BJ (cell line): ENCODE data around the gene ANKS3. TPM values are rescaled to one million over a fixed set of nuclear protein-coding genes. Genes with fewer than 3 reads are reported as not detected.

Experiments used
- CTCF ChIA-PET: fragments of 350-600 bp; formaldehyde crosslinking; extraction: SDS; loops from one replicate; lab custom pipeline; 2021; ENCODE audit warnings: antibody characterized with exemption, inconsistent platforms; lab: Yijun Ruan, JAX
- POLR2A ChIA-PET: fragments of 300-600 bp; sonication (Branson Sonifier 250); formaldehyde crosslinking; extraction: SDS; loops from one replicate; lab custom pipeline; 2021; ENCODE audit warnings: antibody characterized with exemption; lab: Charles Lee
- DNase-seq: peaks from one replicate; pipeline ENCODE4 v3.0.0-alpha.2; 2011; ENCODE audit warnings: low read depth
- H3K27me3 ChIP-seq: 2 replicates; pipeline ENCODE4 v1.6.0; 2011; ENCODE audit warnings: low read length; ENCODE audit not compliant: control insufficient read depth, insufficient read depth
- H3K36me3 ChIP-seq: 2 replicates; pipeline ENCODE4 v1.5.1; 2011; ENCODE audit warnings: low read length; ENCODE audit not compliant: control insufficient read depth, insufficient read depth
- H3K4me3 ChIP-seq: 2 replicates; pipeline ENCODE4 v1.5.1; 2011; ENCODE audit warnings: low read depth, mild to moderate bottlenecking, control low read depth, low read length
- CTCF ChIP-seq: IDR thresholded peaks from 2 replicates; pipeline ENCODE4 v1.5.1; 2011; ENCODE audit warnings: low read depth, mild to moderate bottlenecking, control low read depth, inconsistent platforms, low read length, moderate library complexity; ENCODE audit not compliant: insufficient read depth
- polyA plus RNA-seq: library from polyadenylated mRNA; depleted of rRNA; stranded (reverse); fragments of >200 nt; gene quantifications from 2 replicates; pipeline ENCODE4 v1.2.3, GENCODE V29; 2011

ANKS3 gene
- polyA plus RNA-seq, 1 experiment, result 23.7 TPM

DNA sequence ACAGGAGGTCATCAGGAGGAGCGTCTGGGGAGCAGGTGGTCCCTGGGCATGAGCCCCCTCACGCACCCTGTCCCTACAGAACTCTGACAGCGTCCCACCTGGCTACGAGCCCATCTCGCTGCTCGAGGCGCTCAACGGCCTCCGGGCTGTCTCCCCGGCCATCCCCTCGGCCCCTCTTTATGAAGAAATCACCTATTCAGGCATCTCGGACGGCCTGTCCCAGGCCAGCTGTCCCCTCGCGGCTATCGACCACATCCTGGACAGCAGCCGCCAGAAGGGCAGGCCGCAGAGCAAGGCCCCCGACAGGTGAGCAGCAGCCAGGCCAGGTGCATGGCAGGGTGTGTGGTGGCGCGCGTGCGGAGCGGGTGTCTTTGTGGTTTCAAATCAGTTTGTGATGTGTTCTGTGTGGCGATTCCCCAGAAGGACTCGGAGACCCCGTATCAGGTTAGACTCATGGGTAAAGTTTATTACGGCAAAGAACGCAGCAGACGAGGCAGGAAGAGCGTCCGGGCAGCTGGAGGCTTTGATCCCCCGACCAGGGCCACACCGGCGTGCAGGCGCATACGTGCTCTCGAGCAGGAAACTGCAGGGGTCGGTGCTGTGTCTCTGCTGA, 52.5 kb downstream of the ANKS3 start:
- ChIA-PET POLR2A (no interaction called here), CTCF (interaction anchor here (0.6 kb wide), 1 partner anchor 553 kb away, joined by 4 read pairs; no protein-coding TSS in a partner anchor)
- Histone ChIP-seq H3K27me3 (no peaks in the 10 kb centered on the region), H3K36me3 (peaks cover 39% of the 10 kb centered on the region), H3K4me3 (no peak overlapping the region)
- no peak for TF ChIP-seq CTCF
- DNase-seq, result no peak

- POLR2A ChIA-PET, result no interaction called here
- Histone ChIP-seq H3K4me3 (no peak overlapping the region), H3K36me3 (peaks cover 43% of the 10 kb centered on the region), H3K27me3 (no peaks in the 10 kb centered on the region)
- TF ChIP-seq CTCF, result no peak
- CTCF ChIA-PET, result interaction anchor here (0.6 to 0.9 kb wide), 2 partner anchors 31 to 552 kb away, joined by 4 read pairs; no protein-coding TSS in a partner anchor
- no peak for DNase-seq
Observed at GRCh38 chr16:4680673-4681470, 53.2 kb downstream of the ANKS3 start.

DNA sequence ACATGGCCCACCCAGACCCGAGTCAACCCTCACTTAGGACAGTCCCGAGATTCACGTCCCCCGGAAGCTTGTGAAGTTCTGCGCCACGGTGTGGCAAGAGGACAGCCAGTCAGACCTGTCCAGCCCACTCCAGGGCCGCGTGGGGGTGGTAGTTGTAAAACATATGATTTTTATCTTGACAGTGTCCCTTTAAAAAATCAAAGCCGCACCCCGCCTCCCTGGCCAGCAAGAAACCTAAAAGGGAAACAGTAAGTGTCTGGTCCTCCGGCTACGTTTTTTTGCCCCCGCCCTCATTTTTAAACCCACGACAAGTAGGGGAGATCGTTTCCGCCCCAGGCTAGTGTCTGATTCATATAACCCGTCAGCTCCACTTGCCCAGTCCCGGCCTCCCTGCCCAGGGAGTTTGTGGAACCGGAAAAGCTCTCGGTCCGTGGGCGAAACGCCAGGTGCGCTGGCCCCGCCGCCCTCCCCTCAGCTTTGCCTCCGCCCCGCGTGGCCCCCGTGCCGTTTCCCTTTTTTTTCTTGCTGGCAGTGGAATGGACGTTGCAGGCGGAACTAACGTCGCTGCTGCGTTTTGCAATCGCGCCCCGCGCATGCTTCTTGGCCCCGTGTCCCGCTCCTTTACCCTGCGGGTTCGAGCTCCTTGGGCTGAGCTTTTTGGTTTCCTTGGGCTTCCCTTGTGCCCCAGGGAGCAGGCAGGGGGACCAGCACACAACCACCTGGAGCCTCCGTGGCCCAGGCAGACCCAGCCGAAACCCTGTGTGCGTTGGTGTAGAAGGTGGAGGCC, 54.0 kb downstream of the ANKS3 start:
- DNase-seq, result no peak
- H3K27me3 ChIP-seq, result no peaks in the 10 kb centered on the region
- ChIA-PET POLR2A (no interaction called here), CTCF (interaction anchor here (0.9 kb wide), 1 partner anchor 30 kb away, joined by 4 read pairs; no protein-coding TSS in a partner anchor)
- H3K4me3 ChIP-seq, result no peak overlapping the region
- TF ChIP-seq CTCF, result no peak
- H3K36me3 ChIP-seq, result peaks cover 37% of the 10 kb centered on the region

- no peak for TF ChIP-seq CTCF
- peaks cover 32% of the 10 kb centered on the region for H3K36me3 ChIP-seq
- DNase-seq, result no peak
- ChIA-PET POLR2A (no interaction called here), CTCF (no interaction called here)
- H3K27me3 ChIP-seq, result no peaks in the 10 kb centered on the region
- no peak overlapping the region for H3K4me3 ChIP-seq
Observed at GRCh38 chr16:4679156-4679849, 54.8 kb downstream of the ANKS3 start.
